Fibroblast of peridontal ligament (primary cell): ENCODE data around the gene CYSTM1.
"Not testable (repeated sequence)": the region's sequence is repeated elsewhere in the genome, so short reads cannot be mapped to it uniquely, and the experiment has no call there.

Experiments used
- DNase-seq: peaks from one replicate; pipeline ENCODE4 v3.0.0-alpha.2; 2010; ENCODE audit errors: extremely low read depth

CYSTM1 gene

GRCh38 chr5:140178086-140178410 lies 3.1 kb downstream of the CYSTM1 start:
- DNase-seq, result no peak

- DNase-seq, result no peak
Measured at GRCh38 chr5:140178482-140179116, 3.6 kb downstream of the CYSTM1 start.

- DNase-seq, result peak; percentile 38
Measured at GRCh38 chr5:140181002-140181483, 6.1 kb downstream of the CYSTM1 start.

- DNase-seq, result no peak
Measured at GRCh38 chr5:140181525-140181924, 6.5 kb downstream of the CYSTM1 start.

GRCh38 chr5:140182075-140182711 lies 7.2 kb downstream of the CYSTM1 start:
- peak; percentile 85 for DNase-seq

GRCh38 chr5:140182803-140183367 lies 7.9 kb downstream of the CYSTM1 start:
- peak; percentile 84 for DNase-seq

GRCh38 chr5:140185409-140185808 lies 10.4 kb downstream of the CYSTM1 start:
- no peak for DNase-seq

- DNase-seq, result no peak
Measured at GRCh38 chr5:140186267-140186671, 11.3 kb downstream of the CYSTM1 start.

GRCh38 chr5:140189253-140189652 lies 14.3 kb downstream of the CYSTM1 start:
- DNase-seq, result no peak

GRCh38 chr5:140189977-140190871 lies 15.2 kb downstream of the CYSTM1 start:
- DNase-seq, result peak; percentile 60

GRCh38 chr5:140190872-140191218 lies 15.9 kb downstream of the CYSTM1 start:
- no peak for DNase-seq

GRCh38 chr5:140192715-140193430 lies 17.9 kb downstream of the CYSTM1 start:
- no peak for DNase-seq

GRCh38 chr5:140194662-140195061 lies 19.7 kb downstream of the CYSTM1 start:
- no peak for DNase-seq

GRCh38 chr5:140196115-140196814 lies 21.3 kb downstream of the CYSTM1 start:
- DNase-seq, result no peak

GRCh38 chr5:140197023-140197422 lies 22.0 kb downstream of the CYSTM1 start:
- DNase-seq, result no peak

GRCh38 chr5:140198915-140199314 lies 23.9 kb downstream of the CYSTM1 start:
- not testable (repeated sequence) for DNase-seq

- DNase-seq, result no peak
Measured at GRCh38 chr5:140202078-140202477, 27.1 kb downstream of the CYSTM1 start.

GRCh38 chr5:140202610-140203009 lies 27.6 kb downstream of the CYSTM1 start:
- no peak for DNase-seq

- DNase-seq, result no peak
Measured at GRCh38 chr5:140205216-140205615, 30.2 kb downstream of the CYSTM1 start.

GRCh38 chr5:140205952-140206351 lies 31.0 kb downstream of the CYSTM1 start:
- DNase-seq, result no peak
